Ureter (tissue), 1 donor: ENCODE data around the gene APOE. TPM values are rescaled to one million over a fixed set of nuclear protein-coding genes. Genes with fewer than 3 reads are reported as not detected.
"Not testable (repeated sequence)": the region's sequence is repeated elsewhere in the genome, so short reads cannot be mapped to it uniquely, and the experiment has no call there.

Experiments used
- DNase-seq: peaks from one replicate; pipeline ENCODE4 v3.0.0-alpha.2; 2020; ENCODE audit warnings: low spot score
- total RNA-seq: library from RNA; stranded (reverse); gene quantifications from one replicate; pipeline ENCODE4 v1.2.4, GENCODE V29; 2023
- donor health status: DM: yes; HTN: yes; CAD: no.

Gene APOE
- total RNA-seq, 1 donor from 2014 or later: 61.2 TPM

DNA sequence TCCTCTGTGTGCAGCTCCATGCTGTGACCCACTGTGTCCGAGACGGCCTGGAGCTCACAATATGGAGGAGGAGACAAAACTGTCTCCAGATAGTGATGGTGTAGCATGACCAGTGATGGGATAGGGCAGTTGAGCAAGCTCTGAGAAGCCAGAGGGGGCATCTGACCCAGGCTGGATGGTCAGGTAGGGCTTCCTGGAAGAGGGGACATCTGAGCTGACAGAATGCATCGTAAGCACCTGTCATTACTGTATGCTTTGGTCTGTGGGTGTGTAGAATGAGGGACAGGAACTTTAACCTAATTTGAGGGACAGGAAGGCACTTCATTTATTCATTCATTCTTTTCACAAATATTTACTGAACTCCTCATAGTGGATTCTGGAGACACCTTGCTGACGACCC is 21.0 kb upstream of the APOE start:
- DNase-seq: no peak

- no peak for DNase-seq
Observed at GRCh38 chr19:44886141-44886540, 19.5 kb upstream of the APOE start.

DNA sequence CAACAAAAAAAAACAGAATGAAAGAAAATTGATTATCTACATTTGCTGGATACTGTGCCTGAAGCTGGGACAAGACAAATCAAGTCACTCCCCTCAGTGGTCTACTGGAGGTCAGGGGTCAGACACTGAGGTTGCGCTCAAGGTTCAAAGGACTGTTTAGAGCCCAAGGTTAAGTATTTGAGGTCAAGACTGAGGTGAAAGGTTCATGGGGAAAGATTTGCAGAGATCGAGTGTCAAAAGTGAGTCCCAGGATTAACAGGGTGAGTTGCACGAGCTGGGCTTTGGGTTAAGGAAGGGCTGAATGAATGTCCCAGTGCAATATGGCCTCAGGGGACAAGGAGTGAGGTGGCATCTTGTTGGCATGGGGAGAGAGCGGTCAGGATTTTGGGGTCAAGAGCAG is 17.9 kb upstream of the APOE start:
- DNase-seq: no peak

DNA sequence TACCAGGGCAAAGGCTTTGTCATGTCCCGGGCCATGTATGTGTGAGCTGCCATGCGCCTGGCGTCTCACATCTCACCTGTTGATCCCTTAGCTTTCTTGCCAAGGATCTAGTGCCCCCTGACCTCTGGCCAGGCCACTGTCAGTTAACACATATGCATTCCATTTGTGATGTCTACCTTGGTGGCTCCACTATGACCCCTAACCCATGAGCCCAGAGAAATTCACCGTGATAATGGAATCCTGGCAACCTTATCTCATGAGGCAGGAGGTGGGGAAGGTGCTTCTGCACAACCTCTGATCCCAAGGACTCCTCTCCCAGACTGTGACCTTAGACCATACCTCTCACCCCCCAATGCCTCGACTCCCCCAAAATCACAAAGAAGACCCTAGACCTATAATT is 17.3 kb upstream of the APOE start:
- DNase-seq: not testable (repeated sequence)

DNA sequence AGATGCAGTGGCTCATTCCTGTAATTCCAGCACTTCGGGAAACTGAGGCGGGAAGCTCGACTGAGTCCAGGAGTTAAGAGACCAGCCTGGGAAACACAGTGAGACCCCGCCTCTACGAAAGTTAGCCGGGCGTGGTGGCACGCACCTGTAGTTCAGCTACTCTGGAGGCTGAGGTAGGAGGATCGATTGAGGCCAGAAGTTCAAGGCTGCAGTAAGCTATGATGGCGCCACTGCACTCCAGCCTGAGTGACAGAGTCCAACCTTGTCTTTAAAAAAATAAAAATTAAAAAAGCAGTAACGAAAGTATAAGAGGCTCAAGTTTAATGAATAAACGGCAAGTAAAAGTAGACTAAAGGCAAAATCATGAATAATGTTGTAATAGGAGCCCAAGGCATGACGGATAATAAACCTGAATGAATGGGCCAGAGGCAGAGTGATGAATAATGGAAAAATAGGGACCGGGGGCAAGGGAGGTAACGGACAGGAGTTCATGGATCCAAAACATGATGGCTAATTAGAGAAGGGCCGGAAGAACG is 15.7 kb upstream of the APOE start:
- no peak for DNase-seq

DNA sequence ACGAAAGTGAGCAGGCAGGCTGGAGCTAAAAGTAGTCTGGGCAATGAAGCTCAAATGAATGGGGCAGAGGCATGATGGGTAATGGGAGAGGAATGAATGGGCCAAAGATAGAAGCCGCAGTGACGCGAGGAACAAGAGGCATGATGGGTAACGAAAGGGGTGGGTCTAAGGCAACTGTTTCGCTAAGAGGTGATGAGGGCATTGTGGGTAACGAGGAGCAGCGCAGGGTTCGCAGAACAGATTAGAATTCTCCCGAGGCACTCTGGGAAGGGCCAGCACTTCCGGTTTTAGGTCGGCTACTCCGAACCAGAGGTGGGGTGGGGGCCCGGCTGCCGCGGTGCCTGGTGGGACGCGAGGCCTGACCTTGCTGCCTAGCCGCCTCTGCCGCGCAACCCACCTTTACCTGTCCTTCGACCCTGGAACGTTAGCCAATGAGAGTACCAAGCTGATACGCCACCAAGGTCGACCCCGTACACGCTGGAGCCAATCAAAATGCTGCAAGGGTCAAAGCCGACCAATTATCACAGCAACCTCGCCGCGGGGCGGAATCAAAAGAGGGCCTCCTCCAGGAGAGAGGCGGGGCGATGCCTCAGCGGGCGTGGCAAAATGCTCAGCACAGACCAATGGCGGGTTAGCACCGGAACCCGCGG is 15.1 kb upstream of the APOE start:
- peak; percentile 100 for DNase-seq

DNA sequence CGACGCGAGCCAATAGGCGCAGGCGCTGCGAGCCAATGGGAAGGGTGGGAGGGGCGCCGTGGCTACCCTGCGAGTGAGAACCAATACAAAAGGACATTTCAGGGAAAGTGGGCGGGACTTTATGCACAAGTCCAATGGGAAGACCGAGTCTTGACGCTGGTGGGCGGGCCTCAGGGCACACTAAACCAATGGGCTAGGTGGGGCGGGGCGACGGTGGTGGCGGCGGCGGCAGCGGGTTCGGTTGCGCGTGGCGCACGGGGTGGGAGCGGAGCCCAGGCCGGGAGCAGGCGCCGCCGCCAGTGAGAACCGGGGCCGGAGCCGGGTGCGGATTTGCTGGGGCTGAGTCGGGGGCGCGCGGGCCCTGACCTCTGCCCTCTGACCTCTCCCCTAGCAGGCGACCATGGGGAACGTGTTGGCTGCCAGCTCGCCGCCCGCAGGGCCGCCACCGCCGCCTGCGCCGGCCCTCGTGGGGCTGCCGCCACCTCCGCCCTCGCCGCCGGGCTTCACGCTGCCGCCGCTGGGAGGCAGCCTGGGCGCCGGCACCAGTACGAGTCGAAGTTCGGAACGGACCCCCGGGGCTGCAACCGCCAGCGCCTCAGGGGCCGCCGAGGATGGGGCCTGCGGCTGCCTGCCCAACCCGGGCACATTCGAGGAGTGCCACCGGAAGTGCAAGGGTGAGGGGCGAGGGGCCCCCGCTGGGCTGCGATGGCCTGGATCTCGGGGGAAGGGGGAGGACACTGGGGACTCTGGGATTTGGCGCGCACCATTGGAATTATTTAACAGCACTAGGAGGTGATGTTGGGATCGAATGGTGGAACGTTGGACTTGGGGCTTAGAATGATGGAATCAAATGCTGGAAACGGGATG is 14.3 kb upstream of the APOE start, which contains the start of gene TOMM40:
TOMM40 (plus strand) TSS at position 239 of the 867 bp plus-strand sequence; CDS start at position 401, 162 bp downstream.
- DNase-seq: no peak

DNA sequence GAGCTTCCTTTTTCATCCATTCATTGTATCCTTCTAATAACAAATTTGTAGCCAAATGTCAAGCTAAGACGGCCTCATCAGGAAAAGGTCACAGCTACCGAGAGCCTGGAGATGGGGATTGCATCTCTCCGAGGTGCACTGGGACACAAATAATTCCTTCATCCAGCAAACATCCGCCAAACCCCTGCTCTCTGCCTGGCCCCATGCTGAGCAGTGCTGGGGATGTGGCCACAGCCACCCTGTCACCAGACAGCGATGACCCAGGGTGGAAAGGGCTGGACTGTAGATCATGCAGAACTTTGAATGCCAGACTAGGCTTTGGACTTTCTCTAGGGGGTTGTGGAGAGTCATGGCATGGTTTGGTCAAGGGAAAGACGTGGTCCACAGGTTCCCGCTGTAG is 12.7 kb upstream of the APOE start:
- DNase-seq: no peak

- DNase-seq: no peak
Observed at GRCh38 chr19:44893332-44894051, 12.1 kb upstream of the APOE start.

DNA sequence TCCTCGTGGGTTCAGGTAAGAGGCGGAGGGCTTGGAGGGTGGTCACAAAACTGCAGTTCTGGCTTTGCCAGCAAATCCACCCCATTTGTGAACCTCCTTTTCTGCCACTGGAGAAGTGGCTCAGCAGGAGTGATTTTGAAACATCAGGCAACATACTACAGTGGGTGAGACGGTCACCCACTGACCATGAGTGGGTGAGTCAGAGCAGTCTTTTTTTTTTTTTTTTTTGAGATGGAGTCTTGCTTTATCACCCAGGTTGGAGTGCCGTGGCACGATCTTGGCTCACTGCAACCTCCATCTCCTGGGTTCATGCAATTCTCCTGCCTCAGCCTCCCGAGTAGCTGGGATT is 11.6 kb upstream of the APOE start:
- no peak for DNase-seq

DNA sequence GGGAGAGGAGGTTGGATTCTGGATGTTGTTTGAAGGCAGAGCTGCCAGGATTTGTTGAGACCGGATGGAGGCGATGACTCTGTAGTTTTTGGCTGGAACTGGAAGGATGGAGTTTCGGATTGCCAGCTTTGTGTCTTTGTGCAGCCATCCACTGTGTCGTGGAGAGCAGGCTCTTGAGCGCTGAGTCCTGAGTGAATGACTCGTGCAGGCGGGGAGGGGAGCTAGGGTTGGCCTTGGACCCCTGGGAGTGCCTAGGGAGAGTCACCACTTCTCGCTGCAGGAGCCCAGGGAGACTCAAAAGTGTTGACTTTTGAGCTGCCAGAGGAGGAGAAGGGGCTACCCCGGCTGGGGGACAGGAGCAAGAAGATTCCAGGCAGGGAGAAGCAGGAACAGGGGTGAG is 10.7 kb upstream of the APOE start:
- no peak for DNase-seq

DNA sequence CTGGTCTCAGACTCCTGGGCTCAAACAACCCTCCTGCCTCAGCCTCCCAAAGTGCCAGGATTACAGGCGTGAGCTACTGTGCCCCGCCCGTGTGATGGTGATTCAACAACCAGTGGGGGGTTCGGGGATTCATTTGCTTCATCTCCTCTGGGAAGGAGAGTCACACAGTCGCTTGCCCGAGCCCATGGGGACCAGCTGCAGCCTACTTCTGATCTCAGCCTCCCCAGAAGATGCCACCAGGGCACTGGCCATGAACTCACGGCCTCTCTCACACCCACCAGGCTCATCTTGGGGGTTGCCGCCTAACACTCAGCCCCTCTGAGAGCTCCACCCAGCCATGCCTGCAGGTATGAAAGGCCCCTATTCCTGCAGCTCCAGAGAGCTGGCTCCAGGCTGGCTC is 7.8 kb upstream of the APOE start:
- no peak for DNase-seq

- no peak for DNase-seq
Observed at GRCh38 chr19:44900328-44901244, 5.0 kb upstream of the APOE start.

DNA sequence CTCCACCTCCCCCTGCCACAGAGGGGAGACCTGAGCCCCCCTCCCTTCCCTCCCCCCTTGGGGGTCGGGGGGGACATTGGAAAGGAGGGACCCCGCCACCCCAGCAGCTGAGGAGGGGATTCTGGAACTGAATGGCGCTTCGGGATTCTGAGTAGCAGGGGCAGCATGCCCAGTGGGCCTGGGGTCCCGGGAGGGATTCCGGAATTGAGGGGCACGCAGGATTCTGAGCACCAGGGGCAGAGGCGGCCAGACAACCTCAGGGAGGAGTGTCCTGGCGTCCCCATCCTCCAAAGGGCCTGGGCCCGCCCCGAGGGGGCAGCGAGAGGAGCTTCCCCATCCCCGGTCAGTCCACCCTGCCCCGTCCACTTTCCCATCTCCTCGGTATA is 2.4 kb upstream of the APOE start:
- no peak for DNase-seq

- peak; percentile 81 for DNase-seq
Observed at GRCh38 chr19:44903602-44904425, 1.8 kb upstream of the APOE start.

DNA sequence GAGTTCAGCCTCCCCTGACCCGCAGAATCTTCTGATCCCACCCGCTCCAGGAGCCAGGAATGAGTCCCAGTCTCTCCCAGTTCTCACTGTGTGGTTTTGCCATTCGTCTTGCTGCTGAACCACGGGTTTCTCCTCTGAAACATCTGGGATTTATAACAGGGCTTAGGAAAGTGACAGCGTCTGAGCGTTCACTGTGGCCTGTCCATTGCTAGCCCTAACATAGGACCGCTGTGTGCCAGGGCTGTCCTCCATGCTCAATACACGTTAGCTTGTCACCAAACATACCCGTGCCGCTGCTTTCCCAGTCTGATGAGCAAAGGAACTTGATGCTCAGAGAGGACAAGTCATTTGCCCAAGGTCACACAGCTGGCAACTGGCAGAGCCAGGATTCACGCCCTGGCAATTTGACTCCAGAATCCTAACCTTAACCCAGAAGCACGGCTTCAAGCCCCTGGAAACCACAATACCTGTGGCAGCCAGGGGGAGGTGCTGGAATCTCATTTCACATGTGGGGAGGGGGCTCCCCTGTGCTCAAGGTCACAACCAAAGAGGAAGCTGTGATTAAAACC is 1.1 kb upstream of the APOE start:
- no peak for DNase-seq

- DNase-seq: no peak
Observed at GRCh38 chr19:44907613-44908012, 2.0 kb downstream of the APOE start.

DNA sequence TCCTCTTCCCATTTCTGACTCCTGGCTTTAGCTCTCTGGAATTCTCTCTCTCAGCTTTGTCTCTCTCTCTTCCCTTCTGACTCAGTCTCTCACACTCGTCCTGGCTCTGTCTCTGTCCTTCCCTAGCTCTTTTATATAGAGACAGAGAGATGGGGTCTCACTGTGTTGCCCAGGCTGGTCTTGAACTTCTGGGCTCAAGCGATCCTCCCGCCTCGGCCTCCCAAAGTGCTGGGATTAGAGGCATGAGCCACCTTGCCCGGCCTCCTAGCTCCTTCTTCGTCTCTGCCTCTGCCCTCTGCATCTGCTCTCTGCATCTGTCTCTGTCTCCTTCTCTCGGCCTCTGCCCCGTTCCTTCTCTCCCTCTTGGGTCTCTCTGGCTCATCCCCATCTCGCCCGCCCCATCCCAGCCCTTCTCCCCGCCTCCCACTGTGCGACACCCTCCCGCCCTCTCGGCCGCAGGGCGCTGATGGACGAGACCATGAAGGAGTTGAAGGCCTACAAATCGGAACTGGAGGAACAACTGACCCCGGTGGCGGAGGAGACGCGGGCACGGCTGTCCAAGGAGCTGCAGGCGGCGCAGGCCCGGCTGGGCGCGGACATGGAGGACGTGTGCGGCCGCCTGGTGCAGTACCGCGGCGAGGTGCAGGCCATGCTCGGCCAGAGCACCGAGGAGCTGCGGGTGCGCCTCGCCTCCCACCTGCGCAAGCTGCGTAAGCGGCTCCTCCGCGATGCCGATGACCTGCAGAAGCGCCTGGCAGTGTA is 2.7 kb downstream of the APOE start:
- DNase-seq: no peak

GRCh38 chr19:44908836-44909261 is 3.3 kb downstream of the APOE start:
- DNase-seq: no peak
